ENCODE results near the gene OR5H14.

- TF ChIP-seq POLR2AphosphoS5 (IDR thresholded peaks at IDR 0.05) (no peak), CTCF (IDR thresholded peaks at IDR 0.05) (no peak), POLR2A (IDR thresholded peaks at IDR 0.05) (no peak)
Measured at GRCh38 chr3:98099848-98100247, 47.4 kb upstream of the OR5H14 start.

Data from breast epithelium (tissue), 3 donors.